Smooth muscle cell of the coronary artery (primary cell): ENCODE data around the gene HECTD2. TPM values are rescaled to one million over a fixed set of nuclear protein-coding genes. Genes with fewer than 3 reads are reported as not detected.

Experiments used
- total RNA-seq: library from RNA; depleted of rRNA; stranded (reverse); fragments of >200 nt; gene quantifications from 2 replicates; pipeline ENCODE4 v1.2.3, GENCODE V29; 2014; ENCODE audit warnings: low replicate concordance

HECTD2 gene
- total RNA-seq: 1.6 and 6.2 TPM in 2 replicates

DNA sequence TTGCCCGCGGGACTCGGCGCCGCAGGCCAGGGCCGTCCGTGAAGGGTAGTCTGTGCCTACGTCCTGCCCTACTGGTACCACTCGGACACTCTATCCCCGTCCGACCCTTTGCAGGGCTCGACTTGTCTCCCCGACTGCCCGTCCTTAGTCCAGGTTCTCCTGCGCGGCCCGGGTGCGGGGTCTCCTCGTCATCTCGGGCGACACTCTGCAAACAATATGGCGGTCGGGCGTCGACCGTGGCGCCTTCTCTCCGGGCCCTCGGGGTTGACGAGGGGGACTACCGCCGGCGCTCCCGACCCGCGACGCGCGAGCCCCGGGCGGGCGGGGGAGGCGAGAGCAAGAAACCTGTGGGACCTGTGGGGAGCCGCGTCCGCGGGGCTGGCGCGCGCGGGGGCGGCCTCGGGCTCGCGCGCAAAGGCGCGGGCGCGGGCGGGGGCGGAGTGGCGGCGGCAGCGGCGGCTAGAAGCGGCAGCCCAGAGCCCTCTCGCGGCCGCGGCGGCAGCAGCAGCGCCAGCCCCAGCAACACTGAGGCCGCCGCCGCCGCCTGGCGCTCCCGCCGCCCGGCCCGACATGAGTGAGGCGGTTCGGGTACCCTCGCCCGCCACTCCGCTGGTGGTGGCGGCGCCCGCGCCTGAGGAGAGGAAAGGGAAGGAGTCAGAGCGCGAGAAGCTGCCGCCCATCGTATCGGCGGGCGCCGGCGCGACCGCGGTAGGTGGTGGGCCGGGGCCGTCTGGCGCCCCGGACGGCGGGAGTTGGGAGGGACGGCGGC lies at the start of gene HECTD2:
Gene HECTD2 (plus strand): TSS at position 476 of the 769 bp plus-strand sequence. CDS start 95 bp downstream, at position 571.

Other genes starting within 250 kb of the HECTD2 start
- 13.2 and 50.4 TPM in 2 replicates for gene PCGF5, start 189.7 kb upstream of the HECTD2 start, total RNA-seq
- 33.9 and 36.7 TPM in 2 replicates for gene PPP1R3C, start 222.7 kb downstream of the HECTD2 start, total RNA-seq